Transverse colon (tissue), 3 donors: ENCODE data around the gene ERC2.
"Not testable (repeated sequence)": the region's sequence is repeated elsewhere in the genome, so short reads cannot be mapped to it uniquely, and the experiment has no call there.

Experiments
- CTCF ChIP-seq, 5 experiments: fragments of 200-600 bp in 3 of 5; fragments of 450-650 bp in 2 of 5; sonication (generic) in 3 of 5; IDR thresholded peaks; 1 replicate in 2 of 5; 2 replicates in 3 of 5; pipeline ENCODE4 v1.5.1; 2016 to 2017; ENCODE audit warnings: antibody characterized with exemption in 5 of 5, inconsistent platforms in 3 of 5, mild to moderate bottlenecking in 2 of 5, moderate library complexity in 1 of 5
- EP300 ChIP-seq: sonication (generic); formaldehyde crosslinking; IDR thresholded peaks from one replicate; pipeline ENCODE4 v1.6.1; 2017; ENCODE audit warnings: antibody characterized with exemption, low read depth
- POLR2A ChIP-seq: fragments of 450-650 bp; IDR thresholded peaks from one replicate; pipeline ENCODE4 v1.6.1; 2016; ENCODE audit warnings: antibody characterized with exemption, mild to moderate bottlenecking, moderate library complexity

GRCh38 chr3:55831876-55832275 is 636.4 kb downstream of the ERC2 start:
- not testable (repeated sequence) for TF ChIP-seq EP300; CTCF (IDR thresholded peaks at IDR 0.05); POLR2A
